Right lung (tissue), 5 donors: Measurements from ENCODE around the gene CWC15. TPM values are rescaled to one million over a fixed set of nuclear protein-coding genes. Genes with fewer than 3 reads are reported as not detected.
A peak's percentile ranks its signal among the peaks of the same experiment; 100 is the strongest.
"Not testable (repeated sequence)": the region's sequence is repeated elsewhere in the genome, so short reads cannot be mapped to it uniquely, and the experiment has no call there.

Source experiments
- DNase-seq, 2 donors: peaks; one replicate each; pipeline ENCODE4 v3.0.0-alpha.2; 2013
- polyA plus RNA-seq, 5 donors: library from polyadenylated mRNA; unstranded; fragments of 120-200 nt; gene quantifications; one replicate each; pipeline versions ENCODE4 v1.2.1 to v1.2.3, GENCODE V29; 2013; ENCODE audit warnings: inconsistent platforms in 1 of 5, low replicate concordance in 1 of 5; ENCODE audit not compliant: insufficient read length in 5 of 5, insufficient read depth in 1 of 5

CWC15 gene
- polyA plus RNA-seq, 5 donors, result 100 to 118 (median 110) TPM

- no peak for DNase-seq
Observed at GRCh38 chr11:94959179-94959578, 14.2 kb downstream of the CWC15 start.

- DNase-seq, result no peak
Observed at GRCh38 chr11:94958121-94958696, 15.1 kb downstream of the CWC15 start.

GRCh38 chr11:94956963-94957362 is 16.4 kb downstream of the CWC15 start:
- DNase-seq, result no peak

- no peak for DNase-seq
Observed at GRCh38 chr11:94954753-94955152, 18.6 kb downstream of the CWC15 start.

GRCh38 chr11:94948070-94948617 is 25.2 kb downstream of the CWC15 start:
- no peak for DNase-seq

- no peak for DNase-seq
Observed at GRCh38 chr11:94946812-94947211, 26.5 kb downstream of the CWC15 start.

- no peak for DNase-seq
Observed at GRCh38 chr11:94941131-94941530, 32.2 kb downstream of the CWC15 start.

- DNase-seq, result no peak
Observed at GRCh38 chr11:94939346-94939745, 34.0 kb downstream of the CWC15 start.

- peak in 1 of 2 donors; percentile 41 for DNase-seq
Observed at GRCh38 chr11:94938095-94939055, 35.0 kb downstream of the CWC15 start.

GRCh38 chr11:94934846-94935245 is 38.5 kb downstream of the CWC15 start:
- DNase-seq, result no peak

- DNase-seq, result no peak
Observed at GRCh38 chr11:94934362-94934761, 39.0 kb downstream of the CWC15 start.

GRCh38 chr11:94933223-94934130 is 39.9 kb downstream of the CWC15 start:
- no peak for DNase-seq

- DNase-seq, result no peak
Observed at GRCh38 chr11:94932503-94932902, 40.9 kb downstream of the CWC15 start.

- DNase-seq, result not testable (repeated sequence)
Observed at GRCh38 chr11:94932072-94932471, 41.3 kb downstream of the CWC15 start.

GRCh38 chr11:94928117-94928990 is 45.0 kb downstream of the CWC15 start:
- DNase-seq, result no peak

GRCh38 chr11:94926698-94927237 is 46.6 kb downstream of the CWC15 start:
- DNase-seq, result peak; percentile 93 to 95

- DNase-seq, result no peak
Observed at GRCh38 chr11:94926271-94926625, 47.1 kb downstream of the CWC15 start.

GRCh38 chr11:94925422-94926270 is 47.7 kb downstream of the CWC15 start:
- no peak for DNase-seq

- no peak for DNase-seq
Observed at GRCh38 chr11:94924612-94925011, 48.7 kb downstream of the CWC15 start.

- DNase-seq, result peak; percentile 79 to 82
Observed at GRCh38 chr11:94924171-94924572, 49.2 kb downstream of the CWC15 start.
